Upper lobe of left lung (tissue), 6 donors: Measurements from ENCODE around the gene KCNK6. TPM values are rescaled to one million over a fixed set of nuclear protein-coding genes. Genes with fewer than 3 reads are reported as not detected.

Source experiments
- ATAC-seq, 2 donors: fragments of 200-7000 bp; cut with Tn5 transposase; one replicate each; pipeline ENCODE4 v1.9.1; 2022; ENCODE audit warnings: mild to moderate bottlenecking in 2 of 2, moderate library complexity in 2 of 2; ENCODE audit not compliant: low FRiP score in 2 of 2
- DNase-seq, 2 donors: peaks; one replicate each; pipeline ENCODE4 v3.0.0-alpha.2; 2019 to 2020
- H3K27ac ChIP-seq, 4 donors: fragments of 200-600 bp; sonication (generic); one replicate each; pipeline ENCODE4 v1.5.1; 2016 to 2019
- H3K27me3 ChIP-seq, 4 donors: fragments of 200-600 bp; sonication (generic); one replicate each; pipeline ENCODE4 v1.5.1; 2017 to 2019
- H3K36me3 ChIP-seq, 4 donors: fragments of 200-600 bp; sonication (generic); one replicate each; pipeline ENCODE4 v1.5.1; 2016 to 2019
- H3K4me1 ChIP-seq, 4 donors: fragments of 200-600 bp; sonication (generic); one replicate each; pipeline ENCODE4 v1.5.1; 2018 to 2019
- H3K4me3 ChIP-seq, 4 donors: fragments of 200-600 bp; sonication (generic); one replicate each; pipeline ENCODE4 v1.5.1; 2017 to 2019; ENCODE audit warnings: mild to moderate bottlenecking in 2 of 4, moderate library complexity in 1 of 4
- H3K9me3 ChIP-seq, 4 donors: fragments of 200-600 bp; sonication (generic); one replicate each; pipeline ENCODE4 v1.5.1; 2018 to 2019
- CTCF ChIP-seq, 6 experiments: fragments of 450-650 bp in 4 of 6; fragments of 200-600 bp in 2 of 6; sonication (generic) in 2 of 6; IDR thresholded peaks; one replicate each; pipeline ENCODE4 v1.5.1; 2016 to 2019; ENCODE audit warnings: antibody characterized with exemption in 6 of 6
- EP300 ChIP-seq, 4 donors: sonication (generic); formaldehyde crosslinking; IDR thresholded peaks; one replicate each; pipeline ENCODE4 v1.5.1; 2017; ENCODE audit warnings: antibody characterized with exemption in 4 of 4, control low read depth in 2 of 4
- POLR2A ChIP-seq, 4 donors: fragments of 450-650 bp; IDR thresholded peaks; one replicate each; pipeline ENCODE4 v1.5.1; 2016 to 2017; ENCODE audit warnings: antibody characterized with exemption in 4 of 4, mild to moderate bottlenecking in 2 of 4
- POLR2AphosphoS5 ChIP-seq, 2 donors: sonication (generic); formaldehyde crosslinking; IDR thresholded peaks; one replicate each; pipeline ENCODE4 v1.5.1; 2017; ENCODE audit warnings: antibody characterized with exemption in 2 of 2
- WGBS, 2 donors: methylation state at CpG; one replicate each; pipeline ENCODE4 v1.1.5; 2017 to 2018; 5-methylcytosine and 5-hydroxymethylcytosine counted together
- total RNA-seq, 6 donors: library from RNA; depleted of rRNA in 4 of 6; stranded (reverse); fragments of >200 nt in 4 of 6; gene quantifications; one replicate each; pipeline versions ENCODE4 v1.1.0 to v1.2.1, GENCODE V29; 2016 to 2021
- donor health status: DM: no; HTN: no; CAD: no; lungs with moderate emphysema.
- donor health status: DM: no; HTN: yes; CAD: no; lungs with severe emphysema.

KCNK6 gene
- total RNA-seq, 6 donors from 2014 or later: 6.8 to 22.0 (median 12.0) TPM

GRCh38 chr19:38358071-38358470 is 38.4 kb downstream of the KCNK6 start:
- Histone ChIP-seq H3K27ac (no peak overlapping the region), H3K9me3 (no peaks in the 10 kb centered on the region), H3K36me3 (no peaks in the 10 kb centered on the region), H3K4me3 (no peak overlapping the region), H3K4me1 (peaks cover 18 to 21% (median 20%) of the 10 kb centered on the region in 4 donors), H3K27me3 (peaks cover 0 to 19% (median 1%) of the 10 kb centered on the region in 4 donors)
- ATAC-seq: no peak
- DNase-seq: no peak
- WGBS, 2 donors: 29 to 50% methylated on average over 5 of the region's 5 CpGs
- TF ChIP-seq CTCF (IDR thresholded peaks at IDR 0.05) (no peak), EP300 (IDR thresholded peaks at IDR 0.05) (no peak), POLR2AphosphoS5 (IDR thresholded peaks at IDR 0.05) (no peak), POLR2A (IDR thresholded peaks at IDR 0.05) (no peak)

GRCh38 chr19:38359242-38360021 is 39.8 kb downstream of the KCNK6 start:
- no peak for DNase-seq
- peaks cover 0 to 18% (median 1%) of the 10 kb centered on the region in 4 donors for H3K27me3 ChIP-seq
- H3K36me3 ChIP-seq: no peaks in the 10 kb centered on the region
- no peak for ATAC-seq
- TF ChIP-seq POLR2AphosphoS5 (IDR thresholded peaks at IDR 0.05) (no peak), EP300 (IDR thresholded peaks at IDR 0.05) (no peak), POLR2A (IDR thresholded peaks at IDR 0.05) (no peak), CTCF (IDR thresholded peaks at IDR 0.05) (no peak)
- peaks cover 18 to 22% (median 21%) of the 10 kb centered on the region in 4 donors for H3K4me1 ChIP-seq
- H3K9me3 ChIP-seq: no peaks in the 10 kb centered on the region
- no peak overlapping the region for H3K27ac ChIP-seq
- no peak overlapping the region for H3K4me3 ChIP-seq
- 56% methylated on average over 12 to 18 of the region's 18 CpGs for WGBS, 2 donors

GRCh38 chr19:38360351-38360750 is 40.7 kb downstream of the KCNK6 start:
- 80 to 89% methylated on average over 4 to 8 of the region's 9 CpGs for WGBS, 2 donors
- Histone ChIP-seq H3K4me1 (peaks cover 18 to 22% (median 21%) of the 10 kb centered on the region in 4 donors), H3K27ac (no peak overlapping the region), H3K9me3 (no peaks in the 10 kb centered on the region), H3K36me3 (no peaks in the 10 kb centered on the region), H3K4me3 (no peak overlapping the region), H3K27me3 (peaks cover 0 to 13% (median 1%) of the 10 kb centered on the region in 4 donors)
- TF ChIP-seq POLR2A (IDR thresholded peaks at IDR 0.05): no peak
- no peak for TF ChIP-seq EP300 (IDR thresholded peaks at IDR 0.05)
- TF ChIP-seq POLR2AphosphoS5 (IDR thresholded peaks at IDR 0.05): no peak
- TF ChIP-seq CTCF (IDR thresholded peaks at IDR 0.05): no peak
- no peak for DNase-seq
- no peak for ATAC-seq

- WGBS, 2 donors: 17 to 21% methylated on average over 23 of the region's 23 CpGs
- peak in 1 of 2 donors; percentile 16 for ATAC-seq
Measured at GRCh38 chr19:38360839-38361631, 41.4 kb downstream of the KCNK6 start.

GRCh38 chr19:38361633-38362075 is 42.0 kb downstream of the KCNK6 start:
- WGBS, 2 donors: 0% methylated on average over 4 to 6 of the region's 37 CpGs
- peak overlapping the region in 3 of 4 donors; percentile 20 to 61 (median 58) for H3K27ac ChIP-seq
- peak; percentile 86 to 93 for ATAC-seq

More at GRCh38 chr19:38360839-38361631, 41.4 kb downstream of the KCNK6 start:
- Histone ChIP-seq H3K36me3 (no peaks in the 10 kb centered on the region), H3K9me3 (no peaks in the 10 kb centered on the region), H3K4me1 (peaks cover 18 to 22% (median 21%) of the 10 kb centered on the region in 4 donors), H3K4me3 (peak overlapping the region; percentile 42 to 78 (median 66)), H3K27ac (peak overlapping the region in 1 of 4 donors; percentile 58), H3K27me3 (peaks cover 0 to 13% (median 1%) of the 10 kb centered on the region in 4 donors)
- DNase-seq: peak in 1 of 2 donors; percentile 37
- TF ChIP-seq POLR2A (IDR thresholded peaks at IDR 0.05): no peak

More at GRCh38 chr19:38361633-38362075, 42.0 kb downstream of the KCNK6 start:
- DNase-seq: peak; percentile 80 to 92
- Histone ChIP-seq H3K9me3 (no peaks in the 10 kb centered on the region), H3K27me3 (peaks cover 0 to 13% (median 1%) of the 10 kb centered on the region in 4 donors), H3K36me3 (no peaks in the 10 kb centered on the region), H3K4me3 (peak overlapping the region; percentile 42 to 78 (median 66)), H3K4me1 (peaks cover 18 to 22% (median 21%) of the 10 kb centered on the region in 4 donors)
- peak in 5 of 6 experiments; percentile 21 to 71 (median 39) for TF ChIP-seq CTCF (IDR thresholded peaks at IDR 0.05)
- no peak for TF ChIP-seq EP300 (IDR thresholded peaks at IDR 0.05)
